Prostate gland (tissue), 2 donors: ENCODE measurements around the gene FCN2.

Source experiments
- CTCF ChIP-seq, 4 experiments: fragments of 200-600 bp in 2 of 4; fragments of 450-650 bp in 2 of 4; sonication (generic) in 2 of 4; IDR thresholded peaks; 1 replicate in 3 of 4; 2 replicates in 1 of 4; pipeline ENCODE4 v1.5.1; 2016 to 2019; ENCODE audit warnings: antibody characterized with exemption in 4 of 4, mild to moderate bottlenecking in 2 of 4, moderate library complexity in 2 of 4
- POLR2A ChIP-seq: fragments of 450-650 bp; IDR thresholded peaks from one replicate; pipeline ENCODE4 v1.6.1; 2016; ENCODE audit warnings: antibody characterized with exemption, mild to moderate bottlenecking
- POLR2AphosphoS5 ChIP-seq: sonication (generic); formaldehyde crosslinking; IDR thresholded peaks from one replicate; pipeline ENCODE4 v1.6.1; 2017; ENCODE audit warnings: antibody characterized with exemption

DNA sequence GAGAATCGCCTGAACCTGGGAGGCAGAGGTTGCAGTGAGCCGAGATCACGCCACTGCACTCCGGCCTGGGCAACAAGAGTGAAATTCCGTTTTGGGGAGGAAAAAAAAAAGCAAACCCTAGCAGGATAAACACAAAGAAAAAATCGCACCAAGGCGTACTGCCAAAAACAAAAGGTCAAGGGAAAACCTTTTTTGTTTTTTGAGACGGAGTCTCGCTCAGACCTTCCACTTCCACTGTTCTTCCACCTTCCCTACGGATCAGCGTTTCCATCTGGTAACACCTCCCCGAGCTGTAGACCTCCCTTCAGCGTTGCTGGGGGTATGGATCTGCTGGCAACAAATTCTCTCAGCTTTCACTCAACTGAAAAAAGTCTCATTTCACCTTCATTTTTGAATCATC, 20.1 kb upstream of the FCN2 start:
- no peak for TF ChIP-seq CTCF (IDR thresholded peaks at IDR 0.05)
- TF ChIP-seq POLR2AphosphoS5, result no peak
- no peak for TF ChIP-seq POLR2A
